K562 (cell line): ENCODE results near the gene IMMP1L. TPM values are rescaled to one million over a fixed set of nuclear protein-coding genes. Genes with fewer than 3 reads are reported as not detected.

Experiments
- polyA plus RNA-seq, 8 experiments: library from polyadenylated mRNA; depleted of rRNA in 4 of 8; stranded (reverse) in 5 of 8; unstranded in 3 of 8; fragments of >200 nt; fragmentation: Nextera tagmentation in 2 of 8; fragmentation: Illumina TruSeq in 1 of 8; extraction: Ambion mirVana in 2 of 8; extraction: Trizol in 1 of 8; gene quantifications; 2 replicates each; pipeline versions ENCODE4 v1.2.1 to v1.2.3, GENCODE V29; 2011 to 2014; ENCODE audit warnings: inconsistent platforms in 1 of 8, missing spikeins in 1 of 8
- total RNA-seq, 7 experiments: library from RNA; depleted of rRNA in 6 of 7; stranded (reverse); fragments of >200 nt in 6 of 7; fragmentation: Illumina TruSeq in 2 of 7; extraction: Trizol in 2 of 7; gene quantifications; 2 replicates each; pipeline versions ENCODE4 v1.2.1 to v1.2.3, GENCODE V29; 2011 to 2021; ENCODE audit warnings: low replicate concordance in 1 of 7

The IMMP1L gene
- total and polyA plus RNA-seq, 9 of the 15 experiments (the other 6 are each of a cell fraction or from before 2014, with no cell fraction given) = 56.0 to 245 (median 169) TPM

Other genes with a start within 250 kb of the IMMP1L start
- 0.05 and 0.08 TPM in 2 replicates for gene DCDC1, start 139.9 kb downstream of the IMMP1L start, total RNA-seq (2014; rRNA removed)
- 0.06 and 0.18 TPM in 2 replicates for gene DCDC1, start 139.9 kb downstream of the IMMP1L start, total RNA-seq (2014; rRNA removed; fragmentation: Illumina TruSeq; extraction: Trizol)
- gene DCDC1, start 139.9 kb downstream of the IMMP1L start, total RNA-seq (2015; rRNA removed; fragmentation: Illumina TruSeq; extraction: Trizol) = 0.04 and 0.11 TPM in 2 replicates
- not detected in 2 replicates for gene DCDC1, start 139.9 kb downstream of the IMMP1L start, total RNA-seq (2021)
- 0.11 TPM in 1 of 2 replicates, not detected in the other for gene DCDC1, start 139.9 kb downstream of the IMMP1L start, polyA plus RNA-seq (2011; rRNA removed)
- 0.06 TPM in 1 of 2 replicates, not detected in the other for gene DCDC1, start 139.9 kb downstream of the IMMP1L start, polyA plus RNA-seq (2014; fragmentation: Illumina TruSeq; extraction: Trizol)
- under 1 TPM in 1 of 2 experiments, not detected in 1; 0.06 TPM for gene DCDC1, start 139.9 kb downstream of the IMMP1L start, polyA plus RNA-seq (2014; fragmentation: Nextera tagmentation; extraction: Ambion mirVana)
- gene DCDC1, start 139.9 kb downstream of the IMMP1L start, polyA plus RNA-seq (2014; rRNA removed) = not detected in 2 replicates
- 13.6 and 14.0 TPM in 2 replicates for gene DNAJC24, start 139.8 kb downstream of the IMMP1L start, total RNA-seq (2014; rRNA removed)
- gene DNAJC24, start 139.8 kb downstream of the IMMP1L start, total RNA-seq (2014; rRNA removed; fragmentation: Illumina TruSeq; extraction: Trizol) = 25.3 and 29.4 TPM in 2 replicates
- 26.0 and 31.9 TPM in 2 replicates for gene DNAJC24, start 139.8 kb downstream of the IMMP1L start, total RNA-seq (2015; rRNA removed; fragmentation: Illumina TruSeq; extraction: Trizol)
- 16.4 and 17.6 TPM in 2 replicates for gene DNAJC24, start 139.8 kb downstream of the IMMP1L start, total RNA-seq (2021)
- gene DNAJC24, start 139.8 kb downstream of the IMMP1L start, polyA plus RNA-seq (2011; rRNA removed) = 22.5 and 22.8 TPM in 2 replicates
- 18.2 and 21.8 TPM in 2 replicates for gene DNAJC24, start 139.8 kb downstream of the IMMP1L start, polyA plus RNA-seq (2014; fragmentation: Illumina TruSeq; extraction: Trizol)
- gene DNAJC24, start 139.8 kb downstream of the IMMP1L start, polyA plus RNA-seq (2014; fragmentation: Nextera tagmentation; extraction: Ambion mirVana) = 10 to 100 TPM; 12.2 to 15.8 TPM
- gene DNAJC24, start 139.8 kb downstream of the IMMP1L start, polyA plus RNA-seq (2014; rRNA removed) = 16.9 and 17.5 TPM in 2 replicates
- 25.5 and 28.7 TPM in 2 replicates for gene ELP4, start 145 bp upstream of the IMMP1L start, total RNA-seq (2014; rRNA removed)
- 37.6 and 39.0 TPM in 2 replicates for gene ELP4, start 145 bp upstream of the IMMP1L start, total RNA-seq (2014; rRNA removed; fragmentation: Illumina TruSeq; extraction: Trizol)
- gene ELP4, start 145 bp upstream of the IMMP1L start, total RNA-seq (2015; rRNA removed; fragmentation: Illumina TruSeq; extraction: Trizol) = 38.6 and 38.7 TPM in 2 replicates
- gene ELP4, start 145 bp upstream of the IMMP1L start, total RNA-seq (2021) = 24.1 and 27.8 TPM in 2 replicates
- 59.2 and 60.3 TPM in 2 replicates for gene ELP4, start 145 bp upstream of the IMMP1L start, polyA plus RNA-seq (2011; rRNA removed)
- gene ELP4, start 145 bp upstream of the IMMP1L start, polyA plus RNA-seq (2014; fragmentation: Illumina TruSeq; extraction: Trizol) = 34.8 and 43.7 TPM in 2 replicates
- 10 to 100 TPM; 47.3 to 59.5 TPM for gene ELP4, start 145 bp upstream of the IMMP1L start, polyA plus RNA-seq (2014; fragmentation: Nextera tagmentation; extraction: Ambion mirVana)
- gene ELP4, start 145 bp upstream of the IMMP1L start, polyA plus RNA-seq (2014; rRNA removed) = 26.8 and 40.9 TPM in 2 replicates